Measurements from ENCODE around the gene MXI1. TPM values are rescaled to one million over a fixed set of nuclear protein-coding genes. Genes with fewer than 3 reads are reported as not detected.

MXI1 gene
- total and polyA plus RNA-seq, 2 experiments from 2014 or later, result 5.1 to 8.5 TPM

GRCh38 chr10:110162741-110163145 is 44.7 kb upstream of the MXI1 start (continued):
- TF ChIP-seq, protein P1, sequence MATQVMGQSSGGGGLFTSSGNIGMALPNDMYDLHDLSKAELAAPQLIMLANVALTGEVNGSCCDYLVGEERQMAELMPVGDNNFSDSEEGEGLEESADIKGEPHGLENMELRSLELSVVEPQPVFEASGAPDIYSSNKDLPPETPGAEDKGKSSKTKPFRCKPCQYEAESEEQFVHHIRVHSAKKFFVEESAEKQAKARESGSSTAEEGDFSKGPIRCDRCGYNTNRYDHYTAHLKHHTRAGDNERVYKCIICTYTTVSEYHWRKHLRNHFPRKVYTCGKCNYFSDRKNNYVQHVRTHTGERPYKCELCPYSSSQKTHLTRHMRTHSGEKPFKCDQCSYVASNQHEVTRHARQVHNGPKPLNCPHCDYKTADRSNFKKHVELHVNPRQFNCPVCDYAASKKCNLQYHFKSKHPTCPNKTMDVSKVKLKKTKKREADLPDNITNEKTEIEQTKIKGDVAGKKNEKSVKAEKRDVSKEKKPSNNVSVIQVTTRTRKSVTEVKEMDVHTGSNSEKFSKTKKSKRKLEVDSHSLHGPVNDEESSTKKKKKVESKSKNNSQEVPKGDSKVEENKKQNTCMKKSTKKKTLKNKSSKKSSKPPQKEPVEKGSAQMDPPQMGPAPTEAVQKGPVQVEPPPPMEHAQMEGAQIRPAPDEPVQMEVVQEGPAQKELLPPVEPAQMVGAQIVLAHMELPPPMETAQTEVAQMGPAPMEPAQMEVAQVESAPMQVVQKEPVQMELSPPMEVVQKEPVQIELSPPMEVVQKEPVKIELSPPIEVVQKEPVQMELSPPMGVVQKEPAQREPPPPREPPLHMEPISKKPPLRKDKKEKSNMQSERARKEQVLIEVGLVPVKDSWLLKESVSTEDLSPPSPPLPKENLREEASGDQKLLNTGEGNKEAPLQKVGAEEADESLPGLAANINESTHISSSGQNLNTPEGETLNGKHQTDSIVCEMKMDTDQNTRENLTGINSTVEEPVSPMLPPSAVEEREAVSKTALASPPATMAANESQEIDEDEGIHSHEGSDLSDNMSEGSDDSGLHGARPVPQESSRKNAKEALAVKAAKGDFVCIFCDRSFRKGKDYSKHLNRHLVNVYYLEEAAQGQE (IDR thresholded peaks at IDR 0.05; ENCODE audit: unreplicated experiment), result no peak
- TF ChIP-seq EZH2phosphoT487 (IDR thresholded peaks at IDR 0.05; ENCODE audit: unreplicated experiment), result no peak
- TF ChIP-seq ZNF114 (CRISPR knock-in tag; IDR thresholded peaks at IDR 0.05), result no peak
- TF ChIP-seq POLR2AphosphoS5 (IDR thresholded peaks at IDR 0.05; ENCODE audit: low read depth), result no peak
- TF ChIP-seq JUNB (IDR thresholded peaks at IDR 0.05; ENCODE audit: unreplicated experiment), result no peak

DNA sequence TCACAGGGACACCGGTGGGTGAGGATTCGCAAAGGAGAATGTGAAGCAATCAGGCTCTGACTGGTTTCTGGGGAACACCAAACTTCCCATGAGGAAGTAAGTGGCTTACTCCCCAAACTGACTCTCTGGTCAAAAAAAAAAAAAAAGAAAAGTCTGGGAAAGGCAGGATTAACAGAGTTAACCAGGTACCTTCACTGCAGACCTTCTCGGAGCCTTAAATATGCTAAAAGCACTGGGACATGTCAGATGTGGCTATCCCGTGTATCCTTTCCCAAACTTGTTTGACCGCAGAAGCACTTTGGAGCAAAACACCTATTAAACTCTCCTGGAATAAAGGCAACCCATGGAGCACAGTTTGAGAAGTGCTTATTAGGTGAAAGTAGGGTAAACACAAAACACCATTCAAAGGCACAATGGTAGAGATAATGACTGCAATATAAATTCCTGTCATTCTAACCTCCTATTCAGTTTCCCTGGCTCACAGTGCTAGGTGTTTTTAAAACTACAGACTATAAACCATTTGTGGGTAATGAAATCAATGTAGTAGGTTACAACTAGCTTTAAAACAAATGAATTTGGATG is 44.1 kb upstream of the MXI1 start:
- peaks cover 4% of the 10 kb centered on the region; the same call in 1 of the 3 replicates for H3K9me3 Mint-ChIP-seq
- no peaks in the 10 kb centered on the region for H3K36me3 ChIP-seq (ENCODE audit: insufficient read depth)
- no peak overlapping the region for H3K27ac Mint-ChIP-seq
- no peak overlapping the region for H3K4me3 Mint-ChIP-seq
- DNase-seq (ENCODE audit: low spot score) (no peak), ATAC-seq (peak; percentile 64)
- H3K9me2 ChIP-seq (ENCODE audit: insufficient read depth), result no peaks in the 10 kb centered on the region
- H3K27me3 Mint-ChIP-seq (ENCODE audit: insufficient read depth, low read depth, poor library complexity), result peaks cover 75% of the 10 kb centered on the region
- H3K4me1 Mint-ChIP-seq, result peaks cover 30% of the 10 kb centered on the region
- H4K20me1 ChIP-seq (replicated peaks; ENCODE audit: insufficient read depth), result peaks cover 8% of the 10 kb centered on the region; the same call in 1 of the 2 replicates
- H3K79me2 ChIP-seq (replicated peaks; ENCODE audit: insufficient read depth), result no peaks in the 10 kb centered on the region
- no peak overlapping the region for H3K27ac ChIP-seq (ENCODE audit: low read depth)
- TF ChIP-seq POLR2AphosphoS5 (IDR thresholded peaks at IDR 0.05; ENCODE audit: low read depth) (no peak), CREB1 (CRISPR knock-in tag; IDR thresholded peaks at IDR 0.05; ENCODE audit: low read depth) (no peak), EZH2 (IDR thresholded peaks at IDR 0.05; ENCODE audit: low read depth, unreplicated experiment) (no peak), EZH2phosphoT487 (IDR thresholded peaks at IDR 0.05; ENCODE audit: unreplicated experiment) (no peak), NANOG (IDR thresholded peaks at IDR 0.05; ENCODE audit: borderline replicate concordance) (0 out of 2 replicates have a peak, but pooled peaks have one; percentile 7), STAT1 (IDR thresholded peaks at IDR 0.05; ENCODE audit: unreplicated experiment) (no peak)
- peaks cover 97% of the 10 kb centered on the region for H3K27me3 ChIP-seq (ENCODE audit: insufficient read depth)
- H3K4me3 ChIP-seq, result no peak overlapping the region
- H3K36me3 Mint-ChIP-seq (ENCODE audit: low read depth), result no peaks in the 10 kb centered on the region
- peak overlapping the region; percentile 10; the same call in 1 of the 2 replicates for H3K4me2 ChIP-seq
- no peak overlapping the region for H2AFZ ChIP-seq
- no peaks in the 10 kb centered on the region for H3F3A ChIP-seq (replicated peaks; ENCODE audit: low read depth)
- H3K4me1 ChIP-seq (ENCODE audit: insufficient read depth), result peaks cover 11% of the 10 kb centered on the region

DNA sequence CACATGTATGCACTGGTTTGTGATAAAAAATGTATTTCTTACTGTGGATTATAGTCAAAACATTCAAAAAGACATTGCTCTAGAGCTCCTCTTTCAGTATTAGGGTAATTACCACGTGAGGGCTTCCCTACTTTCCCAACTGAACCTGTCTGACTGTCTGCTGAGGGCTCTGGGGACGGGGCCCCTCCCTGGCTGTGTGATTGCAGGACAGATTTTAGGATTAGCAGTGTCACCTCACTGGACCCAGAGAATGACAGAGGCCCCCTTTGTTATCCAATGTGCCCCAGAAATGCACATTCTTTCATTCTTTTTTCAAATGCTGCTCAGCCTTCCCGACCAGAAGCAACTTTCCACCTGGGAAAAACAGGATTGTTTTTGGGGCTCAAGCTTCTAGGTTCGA is 43.6 kb upstream of the MXI1 start:
- H3K9me3 Mint-ChIP-seq, result peaks cover 4% of the 10 kb centered on the region; the same call in 1 of the 3 replicates
- Histone ChIP-seq H3K36me3 (ENCODE audit: insufficient read depth) (no peaks in the 10 kb centered on the region), H3F3A (replicated peaks; ENCODE audit: low read depth) (no peaks in the 10 kb centered on the region), H3K4me1 (ENCODE audit: insufficient read depth) (peaks cover 14% of the 10 kb centered on the region), H3K9me2 (ENCODE audit: insufficient read depth) (no peaks in the 10 kb centered on the region), H3K79me2 (replicated peaks; ENCODE audit: insufficient read depth) (no peaks in the 10 kb centered on the region), H3K4me2 (no peak overlapping the region), H3K4me3 (no peak overlapping the region), H3K27me3 (ENCODE audit: insufficient read depth) (peaks cover 100% of the 10 kb centered on the region), H3K27ac (ENCODE audit: low read depth) (no peak overlapping the region), H4K20me1 (replicated peaks; ENCODE audit: insufficient read depth) (peaks cover 10% of the 10 kb centered on the region; the same call in 1 of the 2 replicates), H2AFZ (no peak overlapping the region)
- H3K4me3 Mint-ChIP-seq, result no peak overlapping the region
- no peaks in the 10 kb centered on the region for H3K36me3 Mint-ChIP-seq (ENCODE audit: low read depth)
- H3K4me1 Mint-ChIP-seq, result peaks cover 31% of the 10 kb centered on the region
- ATAC-seq (peak; percentile 14; the same call in 2 of the 3 replicates), DNase-seq (ENCODE audit: low spot score) (no peak)
- no peak overlapping the region for H3K27ac Mint-ChIP-seq
- peaks cover 75% of the 10 kb centered on the region for H3K27me3 Mint-ChIP-seq (ENCODE audit: insufficient read depth, low read depth, poor library complexity)
- TF ChIP-seq NANOG (IDR thresholded peaks at IDR 0.05; ENCODE audit: borderline replicate concordance) (no peak), ZNF114 (CRISPR knock-in tag; IDR thresholded peaks at IDR 0.05) (no peak), CTCF (conservative IDR thresholded peaks at IDR 0.05; ENCODE audit: low read depth in 2 of 2) (no peak)

All from GM23338 (cell line).